Stimulated activated CD8-positive, alpha-beta memory T cell treated with anti-CD3 and anti-CD28 coated beads, Interleukin-12 subunit alpha, Interleukin-12 subunit beta, amount 100 ng/mL, for 24 hours (primary cell): ENCODE results near the gene CD274.

Experiments
- DNase-seq: peaks from one replicate; pipeline ENCODE4 v3.0.0-alpha.2; 2020; ENCODE audit errors: extremely low read depth

Gene CD274

DNA sequence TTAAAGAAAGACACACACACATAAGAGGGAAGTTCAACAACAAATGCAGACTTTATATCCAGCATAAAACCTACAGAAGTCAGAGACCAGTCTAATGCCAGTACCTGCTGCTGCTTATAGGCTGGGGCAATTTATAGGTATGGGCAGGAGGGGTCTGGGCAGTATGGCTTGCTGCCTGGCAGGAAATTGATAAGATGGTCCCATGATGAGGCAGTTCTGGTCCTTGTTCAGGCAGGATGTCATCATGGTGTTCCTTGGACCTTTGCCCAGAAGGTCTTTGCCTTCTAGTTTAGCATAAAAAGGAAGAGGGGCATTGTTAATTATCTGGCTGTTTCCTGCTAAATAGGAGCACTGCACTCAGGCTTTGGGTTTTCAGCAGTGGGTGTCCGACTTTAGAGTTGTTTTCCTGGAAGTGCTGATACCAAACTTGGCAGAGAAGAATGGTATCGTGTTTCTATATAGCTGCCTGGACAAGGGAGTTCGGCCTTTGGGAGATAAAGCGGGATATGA lies 49.6 kb downstream of the CD274 start:
- DNase-seq = no peak

DNA sequence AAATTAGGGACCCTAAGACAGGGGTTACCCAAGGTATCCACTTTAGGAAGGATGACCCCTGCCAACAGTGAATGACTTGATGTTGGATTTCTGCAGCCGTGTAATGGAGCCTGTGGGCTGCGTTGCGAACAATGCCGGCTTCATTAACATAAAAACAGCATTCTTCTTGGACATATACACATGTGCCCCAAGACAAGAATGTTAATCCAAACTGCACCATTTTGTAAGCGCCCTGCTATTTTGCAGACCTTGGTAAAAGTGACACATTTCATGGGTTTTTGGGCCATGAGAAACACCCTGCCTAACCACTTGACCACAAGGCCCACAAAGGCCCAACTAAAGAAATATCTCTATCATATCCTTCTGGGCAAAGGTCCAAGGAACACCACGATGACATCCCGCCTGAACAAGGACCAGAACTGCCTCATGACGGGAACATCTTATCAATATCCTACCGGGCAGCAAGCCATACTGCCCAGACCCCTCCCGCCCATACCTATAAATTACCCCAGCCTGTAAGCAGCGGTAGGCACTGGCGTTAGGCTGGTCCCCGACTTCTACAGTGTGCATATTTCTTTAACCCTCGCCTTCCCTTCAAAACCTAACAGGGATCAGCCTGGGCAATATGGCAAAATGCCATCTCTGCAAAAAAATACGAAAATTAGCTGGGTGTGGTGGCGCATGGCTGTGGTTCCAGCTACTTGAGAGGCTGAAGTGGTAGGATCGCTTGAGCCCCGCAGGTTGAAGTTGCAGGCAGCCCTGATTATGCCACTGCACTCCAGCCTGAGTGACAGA lies 50.3 kb downstream of the CD274 start:
- DNase-seq = no peak

DNA sequence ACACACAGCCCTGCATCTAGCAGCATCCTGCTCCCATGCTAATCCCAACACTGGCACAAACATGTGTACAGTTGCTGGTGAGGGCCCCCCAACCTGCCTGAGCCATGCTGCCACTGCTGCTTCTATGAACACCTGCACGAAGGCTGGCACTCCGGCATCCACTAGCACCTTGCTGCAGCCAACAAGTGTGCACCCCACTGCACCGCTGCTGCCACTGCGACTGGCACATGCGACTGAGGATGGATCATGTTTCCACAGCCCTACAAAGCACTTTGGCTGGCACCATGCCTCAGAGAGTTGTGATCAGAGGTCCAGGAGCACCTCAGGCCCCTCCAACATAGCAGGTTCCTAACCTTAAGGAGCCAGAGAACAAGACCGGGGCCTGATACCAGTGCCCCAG lies 52.2 kb downstream of the CD274 start:
- DNase-seq = no peak

DNA sequence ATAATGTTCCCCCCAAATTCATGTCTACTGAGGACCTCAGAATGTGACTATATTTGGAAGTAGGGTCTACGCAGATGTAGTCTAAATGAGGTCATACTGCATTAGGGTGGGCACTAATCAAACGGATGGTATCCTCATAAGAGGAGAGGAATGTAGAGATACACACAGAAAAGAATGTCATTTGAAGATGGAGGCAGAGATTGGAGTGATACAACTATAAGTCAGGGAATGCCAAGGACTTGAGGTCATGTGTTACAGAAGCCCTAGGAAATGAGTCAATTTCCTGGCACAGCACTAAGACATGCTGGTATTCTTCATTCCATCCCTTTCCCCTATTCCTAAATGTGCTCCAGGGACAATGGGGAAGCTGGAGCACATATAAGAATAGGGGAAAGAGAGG lies 59.2 kb downstream of the CD274 start:
- no peak for DNase-seq

DNA sequence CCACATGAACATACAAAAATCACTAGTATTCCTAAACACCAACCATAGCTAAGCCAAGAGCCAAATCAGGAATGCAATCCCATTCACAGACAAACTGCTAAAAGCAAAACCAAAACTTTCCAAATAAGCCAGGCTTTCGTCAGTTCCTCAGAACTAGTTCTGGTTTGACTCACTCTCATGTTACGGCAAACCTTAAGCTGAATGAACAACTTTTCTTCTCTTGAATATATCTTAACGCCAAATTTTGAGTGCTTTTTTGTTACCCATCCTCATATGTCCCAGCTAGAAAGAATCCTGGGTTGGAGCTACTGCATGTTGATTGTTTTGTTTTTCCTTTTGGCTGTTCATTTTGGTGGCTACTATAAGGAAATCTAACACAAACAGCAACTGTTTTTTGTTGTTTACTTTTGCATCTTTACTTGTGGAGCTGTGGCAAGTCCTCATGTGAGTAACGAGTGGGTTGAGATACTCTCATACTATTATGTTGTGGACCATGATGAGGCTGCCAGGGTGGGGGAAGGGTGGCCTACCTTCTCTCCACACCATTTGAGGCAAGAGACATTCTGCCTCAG lies 60.1 kb downstream of the CD274 start, which contains the start of gene PDCD1LG2:
Gene PDCD1LG2, plus strand, starts transcription at position 172 of the 572 bp plus-strand sequence. CDS start 12,016 bp downstream, outside the sequence.
- DNase-seq = peak; percentile 17

DNA sequence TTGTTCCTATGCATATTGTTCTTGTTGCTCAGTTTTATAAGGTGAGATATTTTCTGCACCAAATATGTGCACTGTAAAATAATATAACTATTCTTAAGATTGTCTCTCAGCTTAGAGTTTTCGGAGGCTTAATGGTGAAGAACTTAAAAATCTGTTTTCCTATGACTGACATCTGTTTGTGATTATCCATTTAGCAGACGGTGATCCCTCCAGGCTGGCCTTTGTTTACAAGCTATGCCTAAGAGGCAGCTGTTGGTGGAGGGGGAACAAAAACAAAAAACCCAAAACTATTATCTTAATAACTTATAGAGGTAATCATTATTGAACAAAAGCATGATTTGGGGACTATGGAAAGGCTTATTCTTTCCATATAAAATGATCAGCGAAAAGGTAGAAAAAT lies 60.6 kb downstream of the CD274 start:
- DNase-seq = no peak

DNA sequence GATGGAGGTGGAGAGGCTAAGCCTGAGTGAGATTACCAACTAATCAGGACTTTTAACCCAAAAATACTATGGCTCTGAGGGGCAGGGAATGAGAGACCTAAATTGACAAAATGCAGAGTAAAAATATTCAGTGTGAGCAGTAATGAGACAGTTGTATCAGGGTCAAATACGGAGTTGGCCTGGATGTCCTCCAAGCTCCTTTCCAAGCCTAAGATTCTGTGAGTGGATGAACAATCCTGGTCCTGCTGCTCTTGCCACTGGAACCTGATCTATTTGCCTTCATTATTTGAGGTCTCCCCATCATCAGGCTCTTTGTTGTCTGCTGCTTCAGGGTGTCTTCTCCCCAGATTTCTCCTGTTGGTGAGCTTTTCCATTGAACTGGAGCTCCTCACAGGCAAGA lies 61.1 kb downstream of the CD274 start:
- DNase-seq = no peak

DNA sequence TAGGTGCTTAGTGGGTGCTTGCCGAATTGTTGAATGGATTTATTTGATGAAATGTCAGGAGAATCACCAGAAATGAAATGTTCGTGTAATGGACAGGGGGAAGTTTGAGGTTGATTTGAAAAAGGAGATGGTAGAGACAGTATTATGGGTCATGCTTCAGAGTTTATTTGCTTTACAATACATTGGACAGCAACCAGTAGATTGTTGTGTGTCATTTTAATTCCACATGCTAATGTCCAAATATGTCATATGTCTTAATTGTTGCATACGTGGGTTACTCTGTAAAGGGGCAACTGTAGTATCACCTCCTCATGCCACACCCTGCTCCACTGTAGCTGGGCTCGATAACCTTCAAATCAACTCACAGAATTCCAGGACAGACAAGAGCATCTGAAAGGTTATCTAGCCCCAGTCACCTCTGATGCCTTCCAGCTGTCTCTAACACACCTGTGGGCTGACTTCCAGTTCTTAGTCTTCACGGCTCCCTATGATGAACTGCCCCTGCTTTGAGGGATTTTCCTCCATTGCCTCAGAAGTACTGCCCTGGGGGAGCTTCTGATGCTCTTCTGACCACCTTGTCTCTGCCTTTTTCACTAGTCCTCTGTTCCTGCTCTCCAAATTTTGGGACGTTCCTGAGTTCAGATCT lies 61.7 kb downstream of the CD274 start:
- no peak for DNase-seq

DNA sequence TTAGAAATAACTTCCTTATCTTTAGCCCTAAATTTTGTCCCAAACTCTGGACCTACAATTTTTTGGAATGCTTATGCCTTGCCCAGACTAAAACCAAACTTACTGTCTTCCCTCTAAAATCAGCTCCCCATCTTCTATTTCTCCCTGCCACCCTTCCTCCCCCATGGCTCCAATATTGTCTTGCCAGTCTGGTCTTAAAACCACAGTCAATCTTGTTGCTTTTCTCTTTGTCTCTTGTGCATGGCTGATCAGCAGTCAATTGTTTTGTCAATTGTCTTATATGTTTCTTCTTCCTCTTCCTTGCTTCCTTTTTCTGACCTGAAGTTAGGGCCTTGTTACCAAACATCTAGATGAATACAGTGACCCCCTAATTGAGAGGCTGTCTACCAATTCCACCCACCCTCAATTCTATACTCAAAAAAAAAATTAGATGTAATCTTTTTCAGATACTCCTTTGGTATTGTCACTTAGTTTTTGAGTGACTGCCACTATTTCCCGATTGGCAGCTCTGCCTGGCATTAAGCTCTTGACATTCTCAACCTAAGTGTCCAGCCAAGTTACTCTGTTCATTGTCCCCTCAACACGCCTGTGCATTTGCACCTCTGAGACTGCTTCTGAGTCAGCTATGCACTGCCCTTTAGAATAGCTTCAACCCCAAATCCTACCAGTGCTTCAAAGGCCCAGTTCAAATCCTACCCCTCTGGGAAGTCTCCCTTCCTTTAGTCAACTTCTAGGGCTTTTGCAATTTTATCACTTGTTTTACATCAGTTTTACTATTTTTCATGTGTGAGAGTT lies 62.5 kb downstream of the CD274 start:
- no peak for DNase-seq

DNA sequence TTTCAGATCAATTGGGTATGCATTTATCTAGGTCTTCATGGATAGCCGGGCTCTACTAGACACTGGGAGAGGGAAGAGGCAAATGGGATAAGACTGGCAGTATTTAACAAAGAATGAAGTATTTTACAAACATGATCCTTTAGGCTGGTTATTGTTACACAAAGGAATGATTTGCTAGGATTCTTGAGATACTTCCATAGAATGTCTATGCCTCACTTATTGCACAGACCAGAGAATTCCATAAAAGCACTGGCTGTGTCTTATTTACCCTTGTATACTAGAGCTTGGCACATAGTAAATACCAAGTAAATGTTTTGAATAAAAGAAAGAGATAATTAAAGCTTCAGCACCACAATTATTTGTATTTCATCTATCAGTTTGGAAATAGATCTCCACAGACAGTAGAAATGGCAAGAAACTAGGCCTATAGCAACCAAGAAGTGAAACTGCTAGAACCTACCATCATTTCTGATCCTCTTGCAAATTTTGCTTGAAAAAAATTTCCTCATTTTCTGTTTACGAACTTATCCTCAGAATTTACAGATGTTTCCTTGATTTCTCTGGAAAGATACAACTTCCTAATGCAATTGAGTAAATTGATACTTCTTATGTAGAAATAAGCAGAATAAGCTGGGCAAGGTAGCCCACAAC lies 63.7 kb downstream of the CD274 start:
- DNase-seq = no peak

DNA sequence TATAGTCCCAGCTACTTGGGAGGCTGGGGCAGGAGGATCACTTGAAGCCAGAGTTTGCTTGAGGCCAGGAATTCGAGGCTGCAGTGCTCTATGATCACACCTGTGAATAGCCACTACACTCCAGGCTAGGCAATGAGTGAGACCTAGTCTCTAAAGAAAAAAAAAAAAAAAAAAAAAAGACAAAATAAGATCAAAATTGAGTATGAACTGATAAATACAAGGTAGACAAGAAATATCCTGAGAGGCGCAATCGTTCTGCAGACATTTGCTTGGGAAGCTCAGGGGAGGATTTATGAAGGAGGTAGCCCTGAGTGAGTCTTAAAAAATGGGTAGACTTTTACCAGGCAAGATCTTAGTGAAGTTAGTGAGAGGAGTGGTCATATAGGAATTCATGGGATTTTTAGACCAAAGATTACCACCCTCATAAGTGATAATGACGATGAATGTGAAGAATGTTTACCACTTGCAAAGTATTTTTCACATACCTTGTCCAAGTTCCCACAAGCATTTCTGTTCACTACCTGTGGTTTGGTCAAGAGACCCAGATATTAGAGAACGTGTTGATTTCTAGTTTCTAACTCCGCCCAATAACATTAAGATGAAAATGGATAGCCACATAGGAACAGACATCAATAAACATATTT lies 64.4 kb downstream of the CD274 start:
- DNase-seq = no peak

DNA sequence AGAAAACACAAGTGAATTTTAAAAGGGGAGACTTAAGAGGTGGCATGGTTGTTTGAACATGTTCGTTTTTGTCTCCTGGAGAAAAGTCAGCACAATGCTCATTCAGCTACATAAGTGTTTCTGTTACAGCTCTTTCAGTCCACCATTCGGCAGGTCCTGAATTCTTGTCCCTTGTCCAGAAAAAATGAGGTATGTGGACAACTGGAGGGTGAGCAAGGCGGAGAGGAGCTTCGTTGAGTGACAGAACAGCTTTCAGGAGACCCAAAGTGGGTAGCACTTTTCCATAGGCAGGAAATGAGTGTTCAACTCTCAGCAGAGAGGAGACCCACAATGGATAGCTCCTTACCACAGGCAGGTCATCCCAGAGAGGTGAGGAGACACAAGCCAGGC lies 64.9 kb downstream of the CD274 start:
- DNase-seq = no peak

DNA sequence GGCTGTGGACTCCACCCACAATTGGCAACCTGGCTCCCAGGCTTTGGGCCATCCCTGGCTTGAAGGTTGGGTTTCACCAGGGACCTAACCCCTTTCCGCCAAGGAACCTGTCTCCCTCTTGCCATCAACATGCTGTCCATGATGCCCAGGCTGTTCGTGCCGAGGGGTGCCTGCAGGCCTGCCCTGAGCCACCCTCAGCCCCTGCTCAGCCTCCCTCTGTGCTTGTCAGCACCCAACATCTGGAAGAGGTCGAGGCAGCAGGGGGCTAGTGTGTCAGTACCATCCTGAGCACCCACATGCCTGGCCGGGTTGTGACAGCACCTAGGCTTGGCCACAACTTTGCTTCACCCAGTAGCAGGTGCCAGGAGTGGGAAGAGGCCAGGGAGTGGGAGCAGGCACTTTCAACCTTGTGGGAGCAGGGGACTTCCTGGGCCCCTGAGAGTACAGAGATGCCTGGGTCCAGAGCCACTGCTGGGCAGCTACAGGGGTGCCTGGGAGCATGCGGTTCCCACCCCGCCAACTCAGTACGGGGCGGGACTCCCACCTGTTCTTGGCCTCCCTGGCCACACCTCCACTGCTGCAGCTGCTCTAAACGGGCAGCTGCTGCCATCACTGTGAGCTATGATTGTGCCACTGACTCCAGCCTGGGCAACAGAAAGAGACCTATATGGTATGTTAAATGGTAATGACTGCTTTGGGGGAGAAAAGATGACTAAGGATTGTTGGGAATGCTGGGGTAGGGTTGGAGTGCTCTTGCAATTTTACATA lies 66.3 kb downstream of the CD274 start:
- DNase-seq = no peak

DNA sequence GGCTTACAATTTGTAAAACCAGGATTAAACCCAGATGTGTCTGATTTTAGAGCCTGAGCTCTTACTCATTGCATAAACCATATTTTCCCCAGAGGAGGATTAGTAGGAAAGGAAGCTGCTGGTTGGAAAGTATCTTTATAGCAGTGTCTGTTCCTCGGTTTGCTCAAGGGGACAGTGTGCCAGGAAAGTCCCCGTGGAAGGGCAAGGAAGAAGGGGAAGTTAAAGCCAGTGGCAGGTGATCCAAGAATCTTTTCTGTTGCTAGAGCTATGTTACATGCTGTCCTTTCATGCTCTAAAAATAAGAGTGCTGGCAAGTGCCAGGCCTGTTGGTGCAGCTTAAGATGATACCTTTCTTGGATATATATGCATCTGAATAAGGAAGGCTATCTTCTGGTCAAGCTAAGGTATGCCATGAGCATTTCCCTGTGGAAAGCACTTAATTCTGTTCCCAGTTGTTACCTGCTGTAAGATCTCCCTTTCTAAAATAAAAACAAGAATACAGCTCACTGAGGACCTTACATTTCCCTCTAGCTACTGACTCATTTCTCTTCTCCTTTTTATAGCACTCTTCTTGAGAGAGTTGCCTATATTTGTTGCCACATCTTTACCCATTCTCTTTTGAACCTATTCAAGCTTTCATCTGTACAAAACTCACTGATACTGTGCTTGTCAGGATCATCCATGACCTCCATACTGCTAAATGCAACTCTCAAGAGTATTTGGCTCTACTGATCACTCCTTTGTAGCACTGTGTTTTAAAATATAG lies 68.0 kb downstream of the CD274 start:
- no peak for DNase-seq

DNA sequence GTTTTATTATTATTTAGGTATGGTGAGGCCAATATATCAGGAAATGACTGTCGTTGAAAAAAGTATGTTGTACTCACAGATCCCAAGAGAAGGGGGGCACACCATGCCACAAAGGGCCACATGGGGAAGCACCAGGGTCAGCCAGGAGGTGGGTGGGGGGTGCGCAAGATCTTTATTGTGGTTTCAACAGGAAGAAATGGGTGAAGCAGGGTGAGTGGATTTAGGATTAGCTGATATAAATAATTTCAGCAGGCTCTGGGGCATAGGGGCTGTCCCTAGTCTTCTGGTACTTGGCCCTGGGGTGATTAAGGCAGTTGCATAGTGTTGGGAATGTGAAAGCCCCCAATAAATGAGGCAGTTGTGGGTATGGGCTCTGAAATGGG lies 68.6 kb downstream of the CD274 start:
- no peak for DNase-seq
